Ishikawa (cell line): Measurements from ENCODE around the gene OGN.

Experiments
- CEBPB ChIP-seq: IDR thresholded peaks from 2 replicates; pipeline ENCODE4 v1.6.1; 2012
- CREB1 ChIP-seq: IDR thresholded peaks from 2 replicates; pipeline ENCODE4 v1.6.1; 2012; ENCODE audit warnings: low read depth
- EGR1 ChIP-seq: IDR thresholded peaks from 2 replicates; pipeline ENCODE4 v1.6.1; 2012
- EP300 ChIP-seq: IDR thresholded peaks from 2 replicates; pipeline ENCODE4 v1.6.1; 2012; ENCODE audit warnings: borderline replicate concordance
- FOXM1 ChIP-seq: IDR thresholded peaks from 2 replicates; pipeline ENCODE4 v1.6.1; 2012; ENCODE audit warnings: low read depth, borderline replicate concordance
- MAX ChIP-seq: IDR thresholded peaks from 2 replicates; pipeline ENCODE4 v1.6.1; 2012
- NFIC ChIP-seq: IDR thresholded peaks from 2 replicates; pipeline ENCODE4 v1.6.1; 2012
- RAD21 ChIP-seq: IDR thresholded peaks from 2 replicates; pipeline ENCODE4 v1.6.1; 2012; ENCODE audit warnings: low read depth
- REST ChIP-seq: IDR thresholded peaks from 2 replicates; pipeline ENCODE4 v1.6.1; 2012; ENCODE audit warnings: low read depth, mild to moderate bottlenecking
- TAF1 ChIP-seq: IDR thresholded peaks from 2 replicates; pipeline ENCODE4 v1.6.1; 2012; ENCODE audit warnings: low read depth, mild to moderate bottlenecking
- TCF12 ChIP-seq: IDR thresholded peaks from 2 replicates; pipeline ENCODE4 v1.6.1; 2012; ENCODE audit warnings: low read depth
- TEAD4 ChIP-seq: IDR thresholded peaks from 2 replicates; pipeline ENCODE4 v1.6.1; 2012
- USF1 ChIP-seq: IDR thresholded peaks from 2 replicates; pipeline ENCODE4 v1.6.1; 2012
- YY1 ChIP-seq: IDR thresholded peaks from 2 replicates; pipeline ENCODE4 v1.6.1; 2012; ENCODE audit warnings: low read depth
- ZBTB7A ChIP-seq: IDR thresholded peaks from 2 replicates; pipeline ENCODE4 v1.6.1; 2012; ENCODE audit warnings: low read depth

OGN gene

GRCh38 chr9:92424340-92424739 lies 20.0 kb upstream of the OGN start, which contains the start of gene OMD:
Gene OMD, minus strand, starts transcription at chr9:92424471. Its CDS starts 6,913 bp downstream, at chr9:92417558.
- TF ChIP-seq REST (no peak), CEBPB (no peak), TEAD4 (no peak), USF1 (no peak), TAF1 (no peak), YY1 (no peak), EP300 (no peak), TCF12 (no peak), FOXM1 (no peak), NFIC (no peak), ZBTB7A (no peak), CREB1 (no peak), RAD21 (no peak), MAX (no peak), EGR1 (no peak)

GRCh38 chr9:92423612-92424011 lies 19.2 kb upstream of the OGN start:
- TF ChIP-seq NFIC (no peak), YY1 (no peak), TAF1 (no peak), USF1 (no peak), CEBPB (no peak), EGR1 (no peak)

- TF ChIP-seq CREB1 (no peak), FOXM1 (no peak), REST (no peak), EP300 (no peak), YY1 (no peak)
Measured at GRCh38 chr9:92422611-92423338, 18.4 kb upstream of the OGN start.

GRCh38 chr9:92414566-92414965 lies 10.2 kb upstream of the OGN start:
- no peak for TF ChIP-seq NFIC
- TF ChIP-seq RAD21: no peak
- no peak for TF ChIP-seq ZBTB7A
- no peak for TF ChIP-seq CEBPB
- no peak for TF ChIP-seq EP300
- no peak for TF ChIP-seq TAF1
- no peak for TF ChIP-seq REST
- TF ChIP-seq TCF12: no peak
- no peak for TF ChIP-seq YY1
- no peak for TF ChIP-seq CREB1
- TF ChIP-seq MAX: no peak
- TF ChIP-seq TEAD4: no peak
